Measurements from ENCODE around the gene PIN1.
"Not testable (repeated sequence)": the region's sequence is repeated elsewhere in the genome, so short reads cannot be mapped to it uniquely, and the experiment has no call there.

The PIN1 gene

GRCh38 chr19:9819596-9819909 is 15.6 kb upstream of the PIN1 start:
- Histone ChIP-seq H3K4me1 (ENCODE audit: control insufficient read depth, insufficient read depth, low read length) (peaks cover 6% of the 10 kb centered on the region), H3K27ac (ENCODE audit: low read depth, low read length) (peak overlapping the region; percentile 42), H3K36me3 (ENCODE audit: control insufficient read depth, insufficient read depth, low read length) (no peaks in the 10 kb centered on the region), H3K4me3 (ENCODE audit: low read depth, low read length) (peak overlapping the region; percentile 51), H3K9ac (ENCODE audit: low read depth, low read length) (no peak overlapping the region), H3K9me3 (ENCODE audit: control insufficient read depth, insufficient read depth, low read length) (no peaks in the 10 kb centered on the region), H3K27me3 (ENCODE audit: control insufficient read depth, insufficient read depth, low read length) (no peaks in the 10 kb centered on the region)

DNA sequence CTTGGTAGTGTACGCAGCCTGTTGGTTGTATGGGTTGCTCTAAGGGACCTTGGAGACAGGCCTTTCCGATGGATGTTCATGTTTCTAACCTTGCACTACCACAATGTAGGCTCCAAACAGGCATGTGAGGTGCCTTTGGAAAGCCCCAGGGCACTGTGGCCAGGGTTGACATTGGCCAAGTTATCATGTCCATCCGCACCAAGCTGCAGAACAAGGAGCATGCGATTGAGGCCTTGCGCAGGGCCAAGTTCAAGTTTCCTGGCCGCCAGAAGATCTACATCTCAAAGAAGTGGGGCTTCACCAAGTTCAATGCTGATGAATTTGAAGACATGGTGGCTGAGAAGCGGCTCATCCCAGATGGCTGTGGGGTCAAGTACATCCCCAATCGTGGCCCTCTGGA is 15.1 kb upstream of the PIN1 start:
- peak overlapping the region; percentile 51; the same call in 1 of the 2 replicates for H3K4me3 ChIP-seq (ENCODE audit: low read depth, low read length)
- not testable (repeated sequence) for H3K9ac ChIP-seq (ENCODE audit: low read depth, low read length); H3K4me1 ChIP-seq (ENCODE audit: control insufficient read depth, insufficient read depth, low read length); H3K9me3 ChIP-seq (ENCODE audit: control insufficient read depth, insufficient read depth, low read length); H3K27me3 ChIP-seq (ENCODE audit: control insufficient read depth, insufficient read depth, low read length); H3K36me3 ChIP-seq (ENCODE audit: control insufficient read depth, insufficient read depth, low read length)
- peak overlapping the region; percentile 42 for H3K27ac ChIP-seq (ENCODE audit: low read depth, low read length)

GRCh38 chr19:9823816-9824215 is 11.3 kb upstream of the PIN1 start:
- H3K27me3 ChIP-seq (ENCODE audit: control insufficient read depth, insufficient read depth, low read length): no peaks in the 10 kb centered on the region
- H3K9me3 ChIP-seq (ENCODE audit: control insufficient read depth, insufficient read depth, low read length): no peaks in the 10 kb centered on the region
- H3K4me1 ChIP-seq (ENCODE audit: control insufficient read depth, insufficient read depth, low read length): peaks cover 6% of the 10 kb centered on the region
- no peak overlapping the region for H3K4me3 ChIP-seq (ENCODE audit: low read depth, low read length)
- no peak overlapping the region for H3K27ac ChIP-seq (ENCODE audit: low read depth, low read length)
- H3K9ac ChIP-seq (ENCODE audit: low read depth, low read length): no peak overlapping the region
- H3K36me3 ChIP-seq (ENCODE audit: control insufficient read depth, insufficient read depth, low read length): 0 out of 2 replicates have a peak, but pooled peaks cover 4% of the 10 kb centered on the region

DNA sequence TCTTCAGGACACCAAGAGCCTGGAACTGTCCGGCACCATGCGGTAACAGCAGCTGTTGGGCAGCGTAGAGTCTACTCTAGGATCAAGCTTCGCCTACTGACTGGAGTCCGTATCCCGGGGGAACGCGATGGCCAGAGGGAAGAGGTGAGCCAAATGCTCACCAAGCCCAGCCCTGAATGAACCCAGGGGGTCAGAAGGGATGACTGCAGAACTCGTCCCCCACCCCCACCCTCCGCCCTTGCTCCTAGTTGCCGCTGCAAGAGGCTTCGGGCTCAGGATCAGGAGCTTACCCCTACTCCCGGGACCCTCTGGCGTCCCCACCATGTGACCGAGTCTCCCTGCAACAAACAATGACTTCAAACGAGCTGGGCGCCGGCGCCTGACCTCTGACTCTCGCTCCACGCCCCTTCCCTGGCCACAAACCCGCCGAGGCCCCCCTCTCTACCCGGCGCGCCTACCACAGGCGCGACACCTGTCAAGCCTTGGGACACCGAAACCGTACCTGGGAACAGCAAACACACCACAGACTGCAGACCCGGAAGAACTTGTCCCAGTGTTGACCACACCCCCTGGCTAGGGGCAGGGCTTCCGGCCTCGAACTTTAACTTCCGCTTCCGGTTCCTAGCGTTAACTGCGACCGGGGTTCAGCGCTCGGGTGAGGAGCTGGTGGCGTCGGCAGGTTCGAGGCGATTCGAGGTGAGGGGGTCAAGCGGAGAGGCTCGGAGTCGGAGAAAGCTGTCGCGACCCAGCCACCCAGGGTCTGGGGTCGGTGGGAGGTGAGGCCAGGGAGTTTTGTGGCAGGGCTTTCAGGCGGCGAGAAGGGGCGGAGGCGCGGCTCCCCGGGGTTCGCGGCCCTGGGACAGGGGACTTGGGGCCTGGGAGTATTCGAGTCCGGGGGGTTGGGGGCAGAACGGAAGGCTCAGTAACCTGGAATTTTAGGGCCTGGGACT is 7.6 kb upstream of the PIN1 start, which contains the start of gene UBL5:
Gene UBL5 (plus strand): TSS at position 630 of the 950 bp plus-strand sequence. CDS start 420 bp downstream, outside the sequence.
- Histone ChIP-seq H3K9ac (ENCODE audit: low read depth, low read length) (peak within 1 kb of the TSS; percentile 60), H3K9me3 (ENCODE audit: control insufficient read depth, insufficient read depth, low read length) (no peaks in the 10 kb centered on the region), H3K4me3 (ENCODE audit: low read depth, low read length) (peak within 1 kb of the TSS; percentile 91), H3K27me3 (ENCODE audit: control insufficient read depth, insufficient read depth, low read length) (no peaks in the 10 kb centered on the region), H3K4me1 (ENCODE audit: control insufficient read depth, insufficient read depth, low read length) (no peaks in the 10 kb centered on the region), H3K36me3 (ENCODE audit: control insufficient read depth, insufficient read depth, low read length) (peaks cover 18% of the 10 kb centered on the region), H3K27ac (ENCODE audit: low read depth, low read length) (peak within 1 kb of the TSS; percentile 92)

DNA sequence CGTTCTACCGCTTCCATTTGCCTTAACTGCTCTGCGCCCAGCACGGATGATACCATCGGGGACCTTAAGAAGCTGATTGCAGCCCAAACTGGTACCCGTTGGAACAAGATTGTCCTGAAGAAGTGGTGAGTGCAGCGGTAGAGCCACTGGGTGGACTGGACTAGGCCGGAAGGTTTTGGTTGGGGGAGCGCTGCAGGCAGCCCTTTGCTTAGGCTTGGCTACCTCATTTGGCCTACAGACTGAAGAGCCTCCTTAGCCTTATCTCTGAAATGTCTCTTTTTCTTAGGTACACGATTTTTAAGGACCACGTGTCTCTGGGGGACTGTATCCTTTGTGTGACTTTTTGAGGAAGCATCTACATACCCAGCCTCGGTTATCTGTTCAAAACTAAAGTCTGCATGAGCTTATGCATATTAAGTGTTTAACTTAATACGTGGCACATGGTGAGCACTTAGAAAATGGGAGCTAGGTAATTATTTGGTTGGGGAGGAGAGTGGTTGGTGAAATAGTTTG is 6.5 kb upstream of the PIN1 start:
- peak overlapping the region; percentile 91 for H3K4me3 ChIP-seq (ENCODE audit: low read depth, low read length)
- H3K27me3 ChIP-seq (ENCODE audit: control insufficient read depth, insufficient read depth, low read length): no peaks in the 10 kb centered on the region
- H3K4me1 ChIP-seq (ENCODE audit: control insufficient read depth, insufficient read depth, low read length): no peaks in the 10 kb centered on the region
- no peak overlapping the region for H3K27ac ChIP-seq (ENCODE audit: low read depth, low read length)
- no peaks in the 10 kb centered on the region for H3K9me3 ChIP-seq (ENCODE audit: control insufficient read depth, insufficient read depth, low read length)
- peaks cover 18% of the 10 kb centered on the region for H3K36me3 ChIP-seq (ENCODE audit: control insufficient read depth, insufficient read depth, low read length)
- H3K9ac ChIP-seq (ENCODE audit: low read depth, low read length): peak overlapping the region; percentile 49; the same call in 1 of the 2 replicates

DNA sequence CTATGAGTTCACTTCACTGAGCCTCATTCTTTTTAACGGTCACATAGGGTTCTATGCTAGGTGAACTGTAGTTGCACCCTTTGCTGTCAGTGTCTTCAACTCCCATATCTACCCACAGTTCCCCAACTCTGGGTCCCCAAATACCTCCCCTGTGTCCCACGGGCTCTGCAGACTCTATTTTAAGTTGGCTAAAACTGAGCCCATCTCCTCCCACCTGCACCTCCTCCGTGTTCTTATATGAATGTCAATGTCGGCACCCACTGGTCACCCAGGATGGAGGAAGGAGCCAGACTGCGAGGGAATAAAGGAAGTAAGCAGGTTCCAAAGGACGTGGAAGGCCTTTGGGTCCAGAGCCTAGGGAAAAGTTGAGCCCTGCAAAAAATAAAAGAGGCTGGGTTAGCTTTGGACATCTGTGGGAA is 802 bp upstream of the PIN1 start:
- Histone ChIP-seq H3K4me3 (ENCODE audit: low read depth, low read length) (peak overlapping the region; percentile 50), H3K36me3 (ENCODE audit: control insufficient read depth, insufficient read depth, low read length) (peaks cover 26% of the 10 kb centered on the region), H3K9ac (ENCODE audit: low read depth, low read length) (no peak overlapping the region), H3K9me3 (ENCODE audit: control insufficient read depth, insufficient read depth, low read length) (no peaks in the 10 kb centered on the region), H3K27ac (ENCODE audit: low read depth, low read length) (no peak overlapping the region), H3K4me1 (ENCODE audit: control insufficient read depth, insufficient read depth, low read length) (no peaks in the 10 kb centered on the region), H3K27me3 (ENCODE audit: control insufficient read depth, insufficient read depth, low read length) (no peaks in the 10 kb centered on the region)

DNA sequence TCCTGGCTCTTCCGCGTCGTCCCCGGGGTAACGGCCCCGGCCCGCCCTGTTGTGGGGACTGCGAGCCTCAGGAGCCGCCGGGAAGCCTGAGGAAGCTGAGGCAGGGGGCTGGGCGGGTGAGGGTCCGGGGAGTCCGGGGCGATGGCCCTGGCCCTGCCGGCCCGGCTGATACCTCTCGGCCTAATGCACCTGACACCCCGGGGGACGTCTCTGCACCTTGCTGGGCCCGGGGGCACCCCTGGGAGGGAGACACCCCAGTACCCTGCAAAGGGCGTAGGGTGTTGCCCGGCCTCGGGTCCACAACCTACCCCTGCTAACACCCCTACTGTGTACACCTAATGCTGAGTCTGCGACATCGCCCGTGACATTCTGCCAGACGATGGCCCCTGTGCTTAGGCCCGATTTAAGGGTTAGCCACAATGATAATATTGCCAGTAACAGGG is 410 bp downstream of the PIN1 start:
- H3K27ac ChIP-seq (ENCODE audit: low read depth, low read length): peak overlapping the region; percentile 35
- no peaks in the 10 kb centered on the region for H3K27me3 ChIP-seq (ENCODE audit: control insufficient read depth, insufficient read depth, low read length)
- H3K4me1 ChIP-seq (ENCODE audit: control insufficient read depth, insufficient read depth, low read length): no peaks in the 10 kb centered on the region
- peak overlapping the region; percentile 41 for H3K9ac ChIP-seq (ENCODE audit: low read depth, low read length)
- peak overlapping the region; percentile 80 for H3K4me3 ChIP-seq (ENCODE audit: low read depth, low read length)
- no peaks in the 10 kb centered on the region for H3K9me3 ChIP-seq (ENCODE audit: control insufficient read depth, insufficient read depth, low read length)
- H3K36me3 ChIP-seq (ENCODE audit: control insufficient read depth, insufficient read depth, low read length): peaks cover 28% of the 10 kb centered on the region

DNA sequence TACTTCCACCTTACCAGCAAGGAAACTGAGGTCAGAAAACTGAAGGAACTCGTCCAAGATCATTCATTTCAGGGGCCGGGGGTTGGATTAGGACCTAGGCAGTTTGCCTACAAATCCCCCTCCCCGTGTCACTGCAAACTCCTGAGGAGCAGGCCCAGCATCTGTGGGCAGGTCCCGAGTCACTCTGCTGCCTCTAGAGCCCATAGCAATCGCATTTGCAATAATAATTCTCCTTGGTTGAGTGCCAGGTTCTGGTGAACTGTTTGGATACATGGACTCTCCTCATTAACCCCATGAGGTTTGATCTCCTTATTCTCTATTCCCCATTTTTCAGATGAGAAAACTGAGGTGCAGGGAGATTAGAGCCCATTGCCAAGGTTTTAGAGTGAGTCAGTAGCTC is 903 bp downstream of the PIN1 start:
- Histone ChIP-seq H3K4me3 (ENCODE audit: low read depth, low read length) (peak overlapping the region; percentile 80), H3K36me3 (ENCODE audit: control insufficient read depth, insufficient read depth, low read length) (peaks cover 32% of the 10 kb centered on the region), H3K27ac (ENCODE audit: low read depth, low read length) (no peak overlapping the region), H3K27me3 (ENCODE audit: control insufficient read depth, insufficient read depth, low read length) (no peaks in the 10 kb centered on the region), H3K4me1 (ENCODE audit: control insufficient read depth, insufficient read depth, low read length) (no peaks in the 10 kb centered on the region), H3K9me3 (ENCODE audit: control insufficient read depth, insufficient read depth, low read length) (no peaks in the 10 kb centered on the region), H3K9ac (ENCODE audit: low read depth, low read length) (no peak overlapping the region)

GRCh38 chr19:9838324-9838723 is 3.2 kb downstream of the PIN1 start:
- no peak overlapping the region for H3K27ac ChIP-seq (ENCODE audit: low read depth, low read length)

DNA sequence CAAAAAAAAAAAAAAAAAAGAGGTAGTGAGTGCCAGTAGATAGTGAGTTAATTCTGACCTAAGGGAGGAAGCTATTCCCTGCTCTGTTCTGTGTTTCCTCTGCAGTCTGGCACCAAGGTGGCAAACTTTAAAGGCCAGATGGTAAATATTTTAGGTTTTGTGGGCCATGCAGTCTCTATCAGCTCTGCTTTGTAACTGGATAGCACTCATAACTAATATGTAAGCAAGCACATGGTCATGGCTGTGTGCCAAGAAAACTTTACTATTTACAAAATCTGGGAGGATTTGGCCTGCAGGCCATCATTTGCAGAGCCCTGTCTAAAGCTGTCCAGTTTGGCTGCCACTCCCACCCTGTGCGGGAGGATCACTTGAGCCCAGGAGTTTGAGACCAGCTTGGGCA is 4.3 kb downstream of the PIN1 start:
- H3K4me1 ChIP-seq (ENCODE audit: control insufficient read depth, insufficient read depth, low read length): no peaks in the 10 kb centered on the region
- no peak overlapping the region for H3K4me3 ChIP-seq (ENCODE audit: low read depth, low read length)
- peaks cover 63% of the 10 kb centered on the region for H3K36me3 ChIP-seq (ENCODE audit: control insufficient read depth, insufficient read depth, low read length)
- H3K9ac ChIP-seq (ENCODE audit: low read depth, low read length): no peak overlapping the region
- H3K27ac ChIP-seq (ENCODE audit: low read depth, low read length): no peak overlapping the region
- H3K27me3 ChIP-seq (ENCODE audit: control insufficient read depth, insufficient read depth, low read length): no peaks in the 10 kb centered on the region
- H3K9me3 ChIP-seq (ENCODE audit: control insufficient read depth, insufficient read depth, low read length): no peaks in the 10 kb centered on the region

More at GRCh38 chr19:9838324-9838723, 3.2 kb downstream of the PIN1 start:
- no peak overlapping the region for H3K4me3 ChIP-seq (ENCODE audit: low read depth, low read length)
- no peak overlapping the region for H3K9ac ChIP-seq (ENCODE audit: low read depth, low read length)
- H3K27me3 ChIP-seq (ENCODE audit: control insufficient read depth, insufficient read depth, low read length): no peaks in the 10 kb centered on the region
- H3K36me3 ChIP-seq (ENCODE audit: control insufficient read depth, insufficient read depth, low read length): peaks cover 52% of the 10 kb centered on the region
- no peaks in the 10 kb centered on the region for H3K4me1 ChIP-seq (ENCODE audit: control insufficient read depth, insufficient read depth, low read length)
- no peaks in the 10 kb centered on the region for H3K9me3 ChIP-seq (ENCODE audit: control insufficient read depth, insufficient read depth, low read length)
